Stimulated activated CD8-positive, alpha-beta memory T cell treated with anti-CD3 and anti-CD28 coated beads, Interleukin-7, amount 100 ng/mL, for 4 hours (primary cell): Measurements from ENCODE around the gene MAOA.
"Not testable (repeated sequence)": the region's sequence is repeated elsewhere in the genome, so short reads cannot be mapped to it uniquely, and the experiment has no call there.

ENCODE experiments used
- DNase-seq, 2 donors: peaks; one replicate each; pipeline ENCODE4 v3.0.0-alpha.2; 2020; ENCODE audit warnings: low read depth in 2 of 2

MAOA gene

DNA sequence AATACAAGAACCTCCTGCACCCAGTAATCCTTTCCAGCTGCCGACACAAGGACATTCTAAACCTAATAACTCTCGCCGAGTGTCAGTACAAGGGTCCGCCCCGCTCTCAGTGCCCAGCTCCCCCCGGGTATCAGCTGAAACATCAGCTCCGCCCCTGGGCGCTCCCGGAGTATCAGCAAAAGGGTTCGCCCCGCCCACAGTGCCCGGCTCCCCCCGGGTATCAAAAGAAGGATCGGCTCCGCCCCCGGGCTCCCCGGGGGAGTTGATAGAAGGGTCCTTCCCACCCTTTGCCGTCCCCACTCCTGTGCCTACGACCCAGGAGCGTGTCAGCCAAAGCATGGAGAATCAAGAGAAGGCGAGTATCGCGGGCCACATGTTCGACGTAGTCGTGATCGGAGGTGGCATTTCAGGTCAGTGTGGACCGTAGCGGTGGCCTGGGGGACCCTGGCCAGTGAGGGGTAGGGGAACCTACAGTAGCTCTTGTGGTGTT, at the start of gene MAOA:
TSS of gene MAOA (plus strand) at position 295 of the 490 bp plus-strand sequence. CDS start at position 338, 43 bp downstream.
- peak in 1 of 2 donors; percentile 35 for DNase-seq

DNA sequence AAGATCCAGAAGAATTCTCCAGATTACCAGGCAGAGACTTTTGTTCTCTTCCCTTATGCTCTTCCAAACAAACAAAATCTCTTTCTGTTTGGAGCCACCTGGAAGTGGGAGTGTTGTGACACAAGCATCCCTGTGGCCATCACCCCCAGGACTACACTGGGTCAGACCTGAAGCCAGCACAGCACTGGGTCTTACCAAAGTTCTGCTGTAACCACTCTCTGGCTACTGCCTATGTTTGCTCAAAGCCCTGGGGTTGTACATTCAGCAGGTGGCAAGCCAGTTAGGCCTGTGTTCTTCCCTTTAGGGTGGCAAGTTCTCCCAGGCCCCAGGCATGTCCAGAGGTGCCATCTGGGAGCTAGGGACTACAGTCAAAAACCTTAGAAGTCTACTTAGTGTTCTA, 43.7 kb upstream of the MAOA start:
- no peak for DNase-seq

DNA sequence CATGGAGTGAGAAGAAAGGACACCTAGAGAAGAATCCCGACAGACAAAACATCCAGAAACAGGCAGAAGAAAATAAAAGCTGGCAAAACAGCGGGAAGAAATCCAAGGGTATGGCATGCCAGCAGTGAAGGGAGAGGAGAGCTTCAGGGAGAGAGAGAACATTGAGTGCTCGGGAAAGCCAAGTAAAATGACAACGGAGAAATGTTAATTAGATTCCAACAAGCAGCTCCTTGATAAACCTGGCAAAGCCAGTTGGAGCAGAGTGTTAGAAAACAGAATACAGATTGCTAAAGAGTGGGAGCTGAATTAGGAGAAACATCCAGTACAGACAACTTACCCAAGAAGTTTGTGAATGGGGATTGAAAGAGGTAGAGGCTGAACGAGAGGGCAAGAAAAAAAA, 40.4 kb upstream of the MAOA start:
- no peak for DNase-seq

DNA sequence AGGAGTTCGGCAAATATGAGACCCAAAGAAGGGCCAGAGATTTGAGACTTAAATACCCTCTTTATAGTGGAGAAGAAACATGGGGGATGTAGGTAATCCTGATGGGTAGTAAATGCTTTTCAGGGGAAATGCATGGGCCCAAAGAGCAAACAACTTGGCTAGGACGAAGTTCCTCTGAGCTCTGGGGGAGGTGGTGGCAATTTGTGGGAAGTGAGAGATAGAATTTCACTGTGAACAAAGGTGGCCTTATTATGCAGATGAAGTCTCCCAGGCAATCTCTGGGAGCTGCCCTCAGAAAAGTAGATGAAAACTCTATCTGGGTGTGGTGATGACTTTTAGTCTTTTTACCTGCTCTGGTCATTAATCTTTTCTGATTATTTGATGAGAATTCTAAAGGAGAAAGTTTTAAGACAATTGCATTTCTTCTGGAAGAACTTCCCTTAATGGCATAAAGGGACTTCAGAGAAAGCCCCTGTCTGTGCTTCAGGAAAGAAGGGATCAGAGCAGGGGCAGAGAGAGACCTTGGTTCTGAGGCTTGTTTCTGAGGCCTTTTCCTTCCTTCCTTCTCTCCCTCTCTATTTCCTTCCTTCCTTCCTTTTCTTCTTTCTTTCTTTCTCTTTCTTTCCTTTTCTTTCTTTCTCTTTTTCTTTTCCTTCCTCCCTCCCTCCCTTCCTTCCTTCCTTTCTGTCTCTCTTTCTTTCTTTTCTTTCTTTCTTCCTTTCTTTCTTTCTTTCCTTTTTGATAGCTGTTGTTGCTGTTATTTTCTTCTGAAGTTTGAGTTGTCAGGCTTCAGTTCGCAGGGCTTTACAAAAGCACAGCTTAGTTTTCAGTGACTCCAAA, 37.5 kb upstream of the MAOA start:
- no peak for DNase-seq

DNA sequence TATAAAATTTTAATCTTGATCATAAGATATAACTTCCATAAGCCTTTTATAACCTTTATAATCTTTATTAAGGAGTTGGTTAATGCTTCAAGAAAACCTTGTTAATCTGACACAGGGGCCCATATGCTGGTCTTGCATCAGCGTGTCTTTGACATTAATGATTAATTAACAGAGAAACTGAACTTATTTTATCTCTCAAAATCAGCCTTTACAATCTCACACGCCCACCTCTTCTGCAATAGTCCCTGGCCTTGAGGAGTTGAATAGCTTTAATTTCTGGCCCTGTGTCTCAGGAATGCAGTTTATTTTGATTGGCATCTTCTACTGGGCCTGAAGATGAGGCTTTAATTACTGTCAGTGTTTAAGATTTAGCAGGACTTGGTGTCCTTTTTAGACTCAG, 36.2 kb upstream of the MAOA start:
- DNase-seq = not testable (repeated sequence)

DNA sequence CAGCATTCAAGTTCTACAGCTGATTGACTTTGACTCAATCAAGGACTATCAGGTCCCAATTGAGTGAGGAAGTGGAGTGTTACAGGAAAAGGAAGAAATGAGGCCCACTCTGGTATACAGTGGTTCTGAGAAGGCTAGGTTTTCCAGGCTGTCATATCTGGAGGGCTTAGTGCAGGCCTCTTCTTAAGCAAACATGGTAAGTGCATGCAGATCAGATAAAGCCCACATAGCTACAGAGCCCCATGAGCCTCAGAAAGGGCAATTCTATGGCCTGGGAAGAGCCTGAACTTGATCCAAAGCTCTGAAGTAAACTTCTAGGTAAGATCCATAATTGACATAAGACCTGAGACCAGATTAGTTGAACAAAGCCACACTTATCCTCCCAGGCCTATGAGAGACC, 29.0 kb upstream of the MAOA start:
- no peak for DNase-seq

DNA sequence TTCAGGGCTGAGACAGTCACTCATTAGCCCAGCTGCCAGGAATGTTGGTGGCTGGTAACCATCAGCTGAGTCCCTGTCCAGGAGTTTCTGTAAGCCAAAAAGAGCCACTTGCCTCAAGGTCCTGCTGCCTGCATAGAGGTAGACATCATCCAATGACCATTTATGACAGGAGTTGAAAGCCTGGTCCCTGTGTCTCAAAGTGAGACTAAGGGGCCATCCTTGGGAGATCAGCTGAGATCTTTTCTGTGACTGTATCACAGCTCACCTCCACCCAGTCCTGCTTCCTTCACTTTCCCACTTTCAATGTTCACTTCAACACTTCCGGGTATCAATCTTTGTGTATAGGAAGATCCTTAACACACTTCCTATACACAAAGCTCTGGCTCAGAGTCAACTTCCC, 28.4 kb upstream of the MAOA start:
- DNase-seq = no peak

DNA sequence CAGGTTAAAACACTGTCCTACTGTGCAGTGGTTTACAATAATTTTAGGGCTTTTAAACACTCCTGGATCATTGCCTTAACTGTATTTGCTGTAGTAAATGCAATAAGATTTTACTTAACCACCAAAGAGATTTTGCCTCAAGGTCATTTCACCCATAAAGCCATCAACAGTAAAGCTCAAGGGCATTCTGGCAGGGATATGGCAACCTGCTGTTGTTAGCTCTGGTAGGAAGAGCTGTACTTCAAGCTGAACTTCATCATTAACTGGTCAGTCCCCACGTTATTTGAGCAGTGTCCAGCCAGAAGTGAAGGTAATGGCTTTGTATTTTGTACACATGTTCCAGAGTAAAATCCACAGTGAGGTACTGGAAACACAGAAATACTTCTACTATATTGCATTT, 26.9 kb upstream of the MAOA start:
- DNase-seq = no peak

DNA sequence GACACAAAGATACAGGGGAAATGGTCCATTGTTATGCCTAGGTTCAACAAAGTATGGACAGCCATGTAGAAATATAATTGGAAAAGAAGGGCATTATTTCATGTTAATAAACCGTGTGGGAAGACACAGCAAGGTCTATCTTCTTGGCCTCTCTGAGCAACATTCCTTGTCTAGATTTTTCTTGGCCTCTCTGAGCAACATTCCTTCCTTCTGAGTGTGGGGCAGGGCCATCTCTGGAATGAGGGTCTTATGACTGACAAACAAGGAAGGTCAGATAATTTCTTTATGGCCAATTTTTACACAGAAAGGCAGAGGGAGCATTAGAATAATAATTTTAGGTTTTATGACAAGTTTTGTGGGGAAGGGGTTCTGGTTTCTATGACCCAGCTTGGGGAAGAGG, 24.3 kb upstream of the MAOA start:
- no peak for DNase-seq

DNA sequence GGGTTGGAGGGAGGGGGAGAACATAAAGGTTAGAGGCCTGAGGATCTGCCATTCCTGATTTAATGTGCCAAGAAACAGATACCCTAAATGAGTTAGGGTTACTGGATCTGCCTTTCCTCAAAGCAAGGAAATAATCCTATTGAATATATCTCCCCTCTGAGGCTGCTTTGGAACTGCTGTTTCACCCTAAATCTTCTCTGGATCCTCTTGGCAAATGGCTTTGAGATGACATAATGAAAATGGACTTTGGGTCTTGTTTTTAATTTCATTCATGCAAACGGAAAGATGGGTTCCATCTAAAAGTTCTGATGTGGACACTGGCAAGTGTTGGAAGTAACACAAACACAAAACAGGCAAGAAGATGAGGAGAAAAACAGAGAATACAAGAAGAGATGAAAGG, 23.0 kb upstream of the MAOA start:
- no peak for DNase-seq

DNA sequence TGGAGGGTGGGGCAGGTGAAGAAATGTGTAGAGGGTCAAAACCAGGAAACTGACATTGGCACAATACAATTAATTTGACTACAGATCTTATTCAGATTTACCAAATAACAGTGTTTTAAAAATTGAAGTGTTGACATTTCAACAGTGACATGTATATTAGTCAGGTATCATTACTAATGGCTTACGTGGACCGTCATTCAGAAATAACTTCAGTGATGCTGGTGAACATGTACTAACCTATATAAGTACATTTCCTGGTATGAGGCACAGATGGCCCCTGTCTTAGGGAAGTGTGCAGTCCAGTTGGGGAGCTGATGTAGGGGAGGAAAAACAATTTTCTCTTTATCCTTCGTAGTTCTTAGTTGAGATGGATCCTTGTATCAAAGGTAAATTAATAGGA, 22.3 kb upstream of the MAOA start:
- no peak for DNase-seq

DNA sequence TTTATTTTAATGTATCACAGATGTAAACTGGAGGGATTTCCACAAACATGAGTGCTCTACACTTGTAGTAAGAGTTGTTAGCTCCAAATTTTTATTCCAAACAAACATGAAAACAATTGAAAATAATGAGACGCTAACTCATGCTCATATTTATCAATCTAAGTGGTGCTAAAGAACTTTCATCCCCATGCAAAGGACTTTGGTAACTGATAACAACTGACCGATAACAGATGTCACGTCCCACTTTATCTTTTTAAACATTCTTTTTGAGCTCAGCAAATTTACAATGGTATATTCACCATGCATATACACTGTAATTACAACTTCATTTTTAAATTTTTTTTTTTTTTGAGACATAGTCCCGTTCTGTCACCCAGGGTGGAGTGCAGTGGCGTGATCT, 15.6 kb upstream of the MAOA start:
- DNase-seq = no peak

DNA sequence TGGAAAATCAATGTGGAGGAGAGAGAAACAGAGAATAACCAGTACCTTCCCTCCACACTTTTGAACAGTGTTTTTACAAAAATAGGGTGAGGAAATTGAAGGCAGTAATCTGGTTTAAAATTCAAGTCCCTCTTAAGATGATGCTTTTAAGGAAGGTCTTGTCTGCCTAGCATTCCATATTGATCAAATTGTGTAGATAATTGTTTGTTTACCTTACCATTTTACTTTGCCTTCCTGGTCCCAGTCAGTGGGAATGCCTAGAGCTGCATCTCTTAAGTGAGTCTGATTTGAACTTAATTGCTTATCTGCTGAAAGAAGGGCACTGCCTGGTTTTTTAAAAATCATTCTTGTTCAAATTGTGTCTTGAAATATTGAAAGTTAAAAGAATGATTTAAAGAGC, 14.4 kb upstream of the MAOA start:
- DNase-seq = no peak

DNA sequence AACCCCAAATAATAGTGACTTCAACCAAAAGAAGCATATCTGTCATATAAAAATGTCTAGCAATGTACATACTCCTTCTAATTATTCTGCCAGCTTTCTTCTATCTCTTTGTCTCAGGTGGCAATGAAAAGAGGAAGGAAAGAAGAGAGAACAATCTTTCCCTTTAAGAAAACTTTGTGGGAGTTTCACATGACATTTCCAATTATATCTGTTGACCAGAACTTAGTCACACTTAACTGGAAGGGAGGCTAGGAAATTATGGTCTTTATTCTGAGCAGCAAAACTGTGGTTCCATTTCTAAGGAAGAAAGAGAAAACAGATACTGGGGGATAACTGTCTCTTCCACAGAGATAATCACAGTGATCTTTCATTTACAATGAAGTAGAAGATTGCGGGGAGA, 12.9 kb upstream of the MAOA start:
- no peak for DNase-seq

DNA sequence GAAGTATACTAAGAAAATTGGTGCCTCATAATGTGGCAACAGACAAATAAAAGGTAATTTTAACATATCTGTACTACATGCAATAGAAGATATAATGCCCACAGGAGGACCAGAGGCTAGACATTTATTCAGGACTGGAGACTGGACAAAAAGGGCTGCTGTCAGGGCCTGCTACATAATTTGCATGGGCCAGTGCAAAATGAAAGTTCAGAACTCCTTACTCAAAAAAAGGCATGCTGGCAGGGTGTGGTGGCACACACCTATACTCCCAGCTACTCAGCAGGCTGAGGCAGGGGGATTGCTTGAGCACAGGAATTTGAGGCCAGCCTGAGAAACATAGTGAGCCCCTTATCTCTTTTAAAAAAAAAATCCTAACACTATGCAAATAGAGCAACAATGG, 12.4 kb upstream of the MAOA start:
- no peak for DNase-seq

DNA sequence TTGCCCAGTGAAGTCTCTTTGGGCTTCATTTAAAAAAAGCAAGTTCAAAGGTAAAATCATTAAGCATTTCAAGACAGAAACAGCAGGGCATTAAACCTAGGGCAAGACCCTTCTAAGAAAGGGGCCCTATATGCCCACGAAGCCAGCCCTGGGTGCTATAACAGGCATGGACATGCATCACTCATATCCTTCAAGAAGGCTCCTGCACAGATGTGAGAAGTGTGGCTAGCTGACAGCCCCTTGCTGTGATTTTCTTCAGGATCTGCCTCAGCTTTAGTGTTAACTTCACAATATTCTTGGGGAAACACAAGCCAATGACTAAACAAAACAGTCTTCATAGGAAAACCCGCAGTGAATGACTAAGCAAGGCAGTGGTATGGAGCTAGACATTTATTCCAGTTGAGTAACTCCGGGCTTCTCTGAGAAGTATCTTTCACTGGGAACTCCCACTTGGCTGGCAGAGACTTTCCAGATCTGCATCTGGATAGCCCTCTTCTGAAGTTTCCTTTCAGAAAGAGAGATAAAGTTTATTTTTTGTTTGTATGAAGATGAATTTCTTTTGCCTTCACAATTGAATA, 11.9 kb upstream of the MAOA start:
- DNase-seq = no peak

DNA sequence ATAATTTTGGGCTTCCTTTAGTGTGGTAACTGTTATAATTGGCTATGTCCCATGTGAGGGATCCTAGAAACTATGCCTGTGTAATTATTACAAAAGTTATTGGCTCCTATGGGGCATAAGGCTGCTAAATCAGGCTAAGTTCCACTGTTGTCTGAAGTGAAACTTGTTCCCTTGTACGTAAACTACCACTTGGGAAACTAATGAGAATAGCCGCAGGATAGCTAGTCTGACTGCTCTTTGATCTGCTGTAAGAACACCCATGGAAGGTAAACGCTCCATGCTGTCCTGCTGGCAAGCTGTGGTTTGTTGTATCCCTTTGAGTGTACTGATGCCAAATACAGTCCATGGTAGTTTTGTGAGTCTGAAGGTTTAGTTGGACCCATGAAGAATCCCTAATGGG, 9.3 kb upstream of the MAOA start:
- DNase-seq = no peak

DNA sequence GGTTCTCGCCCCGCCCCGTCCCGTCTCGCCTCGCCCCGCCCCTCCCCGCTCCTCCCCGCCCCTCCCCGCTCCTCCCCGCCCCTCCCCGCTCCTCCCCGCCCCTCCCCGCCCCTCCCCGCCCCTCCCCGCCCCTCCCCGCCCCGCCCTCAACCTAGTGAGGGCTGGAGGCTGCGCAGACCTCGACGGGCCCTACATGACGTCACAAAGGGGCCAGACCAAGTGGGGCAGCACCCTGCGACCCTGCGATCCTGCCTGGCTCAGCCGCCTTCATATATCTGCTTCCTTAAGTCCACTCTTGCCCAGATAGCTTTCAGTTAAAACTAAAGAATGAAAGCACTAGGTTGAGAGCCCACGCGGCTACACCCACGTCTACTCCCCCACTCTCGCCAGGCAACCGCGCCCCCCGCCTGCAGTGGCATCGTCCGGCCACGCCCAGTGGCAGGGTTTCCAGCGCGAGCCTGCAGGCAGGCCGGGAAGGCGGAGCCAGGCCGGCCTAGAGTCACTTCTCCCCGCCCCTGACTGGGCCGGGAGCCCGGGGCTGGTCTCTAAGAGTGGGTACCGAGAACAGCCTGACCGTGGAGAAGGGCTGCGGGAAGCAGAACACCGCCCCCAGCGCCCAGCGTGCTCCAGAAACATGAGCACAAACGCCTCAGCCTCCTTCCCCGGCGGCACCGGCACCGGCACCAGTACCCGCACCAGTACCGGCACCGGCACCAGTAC, 1.5 kb upstream of the MAOA start:
- peak; percentile 66 to 79 for DNase-seq

DNA sequence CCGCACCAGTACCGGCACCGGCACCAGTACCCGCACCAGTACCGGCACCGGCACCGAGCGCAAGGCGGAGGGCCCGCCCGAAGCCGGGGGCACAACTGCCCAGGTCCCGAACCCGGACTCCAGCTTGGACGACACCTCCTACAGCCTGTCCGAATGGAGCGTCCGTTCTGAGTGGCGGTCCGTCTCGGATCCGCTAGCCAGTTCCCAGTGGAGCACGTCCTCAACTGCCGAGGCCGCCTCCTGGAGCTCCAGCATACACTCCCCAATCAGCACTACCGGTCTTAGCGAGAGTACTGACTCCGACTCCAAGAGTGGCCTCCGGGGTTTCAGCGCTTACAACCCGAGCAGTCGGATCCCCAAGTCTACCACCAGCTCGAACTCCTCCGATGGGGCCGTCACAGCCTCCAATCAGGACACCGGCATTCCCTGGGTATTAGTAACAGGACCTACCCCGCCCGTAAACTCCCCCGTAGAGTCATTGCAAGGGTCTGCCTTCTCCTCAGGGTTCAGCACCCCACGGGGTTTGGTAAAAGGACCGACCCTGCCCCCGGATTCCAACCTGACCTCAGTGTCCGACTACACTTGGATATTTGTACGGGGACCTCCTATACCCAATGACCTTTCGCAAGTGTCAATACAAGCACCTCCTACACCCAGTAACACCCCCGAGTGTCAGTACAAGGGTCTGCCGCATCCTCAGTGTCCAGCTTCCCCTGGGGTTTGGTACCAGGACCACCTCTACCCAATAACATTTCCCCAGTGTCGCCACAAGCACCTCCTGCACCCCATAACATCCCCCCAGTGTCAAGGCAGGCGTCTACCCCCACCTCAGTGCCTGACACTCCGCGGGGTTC, 721 bp upstream of the MAOA start:
- no peak for DNase-seq

DNA sequence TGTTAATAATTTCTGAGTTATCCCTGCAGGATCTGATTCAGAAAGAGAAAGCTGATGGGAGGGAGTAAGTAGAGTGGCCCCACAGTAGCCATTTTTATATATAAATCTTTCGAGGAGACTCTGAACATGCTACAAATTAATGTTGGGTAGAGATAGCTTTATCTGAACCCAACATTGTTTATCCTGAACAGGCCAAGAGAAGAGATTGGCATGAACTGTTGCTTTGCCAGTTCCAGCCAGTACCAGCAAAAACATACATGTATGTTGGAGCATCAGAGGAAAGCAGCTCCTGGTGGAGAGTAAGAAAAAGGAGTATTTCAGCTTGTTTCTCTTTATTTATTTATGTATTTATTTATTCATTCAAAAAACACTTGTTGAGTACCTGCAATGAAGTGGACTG, 1.6 kb downstream of the MAOA start:
- DNase-seq = no peak

DNA sequence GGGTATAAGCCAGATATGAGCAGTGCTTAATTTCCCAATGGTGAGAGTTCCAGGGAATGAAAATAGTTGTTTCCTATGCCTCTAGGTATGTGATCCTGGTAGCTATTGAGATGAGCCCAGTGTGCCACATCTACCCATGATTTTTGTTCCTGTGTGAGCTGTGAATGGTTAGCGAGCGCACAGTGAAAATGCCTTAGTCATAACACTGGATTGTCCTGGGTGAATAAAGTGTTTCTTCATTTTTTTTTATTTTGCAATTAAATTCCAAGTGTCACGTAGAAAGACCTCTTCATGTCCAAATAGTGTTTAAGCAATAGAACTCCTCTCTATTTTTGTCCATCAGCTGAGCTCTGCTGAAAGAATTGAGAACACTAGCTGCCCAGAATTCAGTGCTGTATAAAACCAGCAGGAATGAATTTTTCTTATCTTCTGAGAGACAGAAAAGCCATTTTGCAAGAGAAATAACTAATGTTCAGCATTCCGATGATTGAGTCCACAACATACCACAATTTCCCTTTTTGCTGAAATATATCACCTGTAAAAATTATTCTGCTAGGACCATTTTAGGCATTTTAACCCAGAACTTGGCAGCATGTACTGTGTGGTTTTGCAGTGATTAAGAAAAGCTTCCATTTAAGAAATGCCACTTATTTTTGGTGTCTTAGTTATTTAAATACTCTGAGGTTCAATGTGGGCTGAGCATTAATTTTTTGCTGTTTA, 5.6 kb downstream of the MAOA start:
- no peak for DNase-seq
